Measurements from ENCODE around the gene LAPTM5.

DNA sequence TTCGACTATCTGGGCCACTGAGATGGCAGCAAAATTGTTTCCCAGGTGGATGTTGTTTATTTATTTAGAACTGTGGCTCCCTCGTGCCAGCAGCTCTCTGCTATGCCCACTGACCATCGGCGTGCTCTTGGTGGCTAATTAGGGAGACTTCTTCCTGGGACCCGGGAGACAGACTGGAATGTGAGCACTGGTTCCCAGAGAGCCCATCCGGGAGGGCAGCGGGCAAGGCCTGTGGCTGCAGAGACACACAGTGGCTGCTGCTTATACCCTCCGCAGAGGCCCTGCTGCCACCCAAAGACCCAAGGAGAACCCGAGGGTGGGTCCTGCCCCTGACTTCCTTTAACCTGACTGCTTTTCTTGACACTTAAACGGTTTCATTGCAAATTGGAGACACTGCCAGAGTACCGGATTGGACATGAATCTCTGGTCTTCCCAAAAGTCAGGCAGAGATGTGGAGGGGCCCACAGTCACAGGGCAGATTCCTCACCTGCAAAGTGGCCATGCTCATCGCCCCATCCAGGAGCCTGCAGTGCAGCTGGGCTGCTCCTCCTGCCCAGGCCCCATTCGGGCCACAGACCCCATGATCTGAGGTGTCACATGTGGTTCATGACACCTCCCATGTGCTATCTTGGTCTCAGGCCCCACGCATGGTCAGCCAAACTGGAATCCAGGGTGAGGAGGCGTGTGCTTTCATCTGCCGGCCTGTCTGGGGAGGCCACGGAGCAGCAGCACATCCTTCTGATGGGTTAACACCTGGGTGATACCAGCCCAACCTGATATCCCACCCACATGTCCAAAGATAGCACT, 28.5 kb downstream of the LAPTM5 start:
- TF ChIP-seq, protein P1, sequence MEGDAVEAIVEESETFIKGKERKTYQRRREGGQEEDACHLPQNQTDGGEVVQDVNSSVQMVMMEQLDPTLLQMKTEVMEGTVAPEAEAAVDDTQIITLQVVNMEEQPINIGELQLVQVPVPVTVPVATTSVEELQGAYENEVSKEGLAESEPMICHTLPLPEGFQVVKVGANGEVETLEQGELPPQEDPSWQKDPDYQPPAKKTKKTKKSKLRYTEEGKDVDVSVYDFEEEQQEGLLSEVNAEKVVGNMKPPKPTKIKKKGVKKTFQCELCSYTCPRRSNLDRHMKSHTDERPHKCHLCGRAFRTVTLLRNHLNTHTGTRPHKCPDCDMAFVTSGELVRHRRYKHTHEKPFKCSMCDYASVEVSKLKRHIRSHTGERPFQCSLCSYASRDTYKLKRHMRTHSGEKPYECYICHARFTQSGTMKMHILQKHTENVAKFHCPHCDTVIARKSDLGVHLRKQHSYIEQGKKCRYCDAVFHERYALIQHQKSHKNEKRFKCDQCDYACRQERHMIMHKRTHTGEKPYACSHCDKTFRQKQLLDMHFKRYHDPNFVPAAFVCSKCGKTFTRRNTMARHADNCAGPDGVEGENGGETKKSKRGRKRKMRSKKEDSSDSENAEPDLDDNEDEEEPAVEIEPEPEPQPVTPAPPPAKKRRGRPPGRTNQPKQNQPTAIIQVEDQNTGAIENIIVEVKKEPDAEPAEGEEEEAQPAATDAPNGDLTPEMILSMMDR (conservative IDR thresholded peaks at IDR 0.05 in 1 of 2, IDR thresholded peaks at IDR 0.05 in 1 of 2; ENCODE audit: extremely low read depth in 1 of 2, insufficient read depth in 1 of 2, low read depth in 1 of 2, low read length in 2 of 2): no peak
- TF ChIP-seq EZH2 (IDR thresholded peaks at IDR 0.05; ENCODE audit: borderline replicate concordance, low read length): no peak
